ENCODE measurements around the gene GFOD1. TPM values are rescaled to one million over a fixed set of nuclear protein-coding genes. Genes with fewer than 3 reads are reported as not detected.

GFOD1 gene
- total RNA-seq, 1 donor from 2014 or later: 2.0 TPM

DNA sequence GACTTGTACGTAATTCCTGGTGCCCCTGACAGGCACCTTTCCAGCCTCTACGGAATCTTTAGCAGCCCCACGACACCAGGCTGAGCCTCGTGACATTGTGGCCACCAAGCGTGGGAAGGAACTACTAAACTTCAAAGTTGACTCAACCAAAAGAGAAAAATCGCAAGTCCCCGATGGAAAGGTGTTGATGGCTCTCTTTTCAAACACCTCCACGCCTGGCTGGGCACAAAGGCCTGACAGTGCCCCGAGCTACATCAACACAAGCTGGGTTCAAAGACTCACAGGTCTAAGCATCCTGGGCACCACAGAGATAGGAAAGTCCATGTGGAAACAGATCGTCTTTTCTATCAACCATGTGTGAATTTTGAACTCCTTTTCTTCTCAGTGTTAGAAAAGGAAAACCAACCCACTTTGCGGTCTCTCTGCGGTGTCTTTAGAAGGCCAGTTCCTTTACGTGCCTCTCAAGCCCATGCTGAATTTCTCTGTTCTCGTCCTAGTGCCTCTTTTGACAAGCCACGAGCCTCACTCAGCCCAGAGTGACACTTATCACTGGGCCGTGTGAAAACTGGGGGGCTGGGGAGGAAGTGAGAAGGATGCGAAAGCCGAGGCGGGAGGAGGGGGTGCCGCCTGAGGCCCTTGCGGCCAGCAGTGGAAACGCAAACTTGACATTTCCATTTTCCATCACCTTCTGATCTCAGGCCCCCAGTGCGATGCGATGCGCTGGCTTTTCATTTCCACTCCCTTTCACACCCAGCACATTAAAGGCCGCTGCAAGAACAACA is 59.4 kb downstream of the GFOD1 start:
- H3K9me3 Mint-ChIP-seq (ENCODE audit: low read depth): no peaks in the 10 kb centered on the region
- no peaks in the 10 kb centered on the region for H3K36me3 Mint-ChIP-seq (ENCODE audit: low read depth)
- DNase-seq (ENCODE audit: low spot score): no peak
- H3K27me3 Mint-ChIP-seq (ENCODE audit: low read depth): no peaks in the 10 kb centered on the region
- H3K4me1 Mint-ChIP-seq (ENCODE audit: low read depth): peaks cover 26% of the 10 kb centered on the region
- H3K4me3 Mint-ChIP-seq (ENCODE audit: unreplicated experiment): no peak overlapping the region
- TF ChIP-seq CTCF (IDR thresholded peaks at IDR 0.05): no peak
- H3K27ac Mint-ChIP-seq (ENCODE audit: unreplicated experiment): no peak overlapping the region

- Mint-ChIP-seq H3K27ac (ENCODE audit: unreplicated experiment) (no peak overlapping the region), H3K36me3 (ENCODE audit: low read depth) (no peaks in the 10 kb centered on the region), H3K27me3 (ENCODE audit: low read depth) (no peaks in the 10 kb centered on the region), H3K4me3 (ENCODE audit: unreplicated experiment) (no peak overlapping the region), H3K9me3 (ENCODE audit: low read depth) (no peaks in the 10 kb centered on the region), H3K4me1 (ENCODE audit: low read depth) (peaks cover 32% of the 10 kb centered on the region)
- TF ChIP-seq CTCF (IDR thresholded peaks at IDR 0.05): no peak
- DNase-seq (ENCODE audit: low spot score): no peak
Observed at GRCh38 chr6:13427316-13427715, 60.1 kb downstream of the GFOD1 start.

GRCh38 chr6:13425943-13426931 is 61.2 kb downstream of the GFOD1 start:
- Mint-ChIP-seq H3K36me3 (ENCODE audit: low read depth) (no peaks in the 10 kb centered on the region), H3K9me3 (ENCODE audit: low read depth) (no peaks in the 10 kb centered on the region), H3K4me3 (ENCODE audit: unreplicated experiment) (no peak overlapping the region), H3K4me1 (ENCODE audit: low read depth) (peaks cover 39% of the 10 kb centered on the region), H3K27ac (ENCODE audit: unreplicated experiment) (peak overlapping the region; percentile 45), H3K27me3 (ENCODE audit: low read depth) (no peaks in the 10 kb centered on the region)
- no peak for DNase-seq (ENCODE audit: low spot score)
- no peak for TF ChIP-seq CTCF (IDR thresholded peaks at IDR 0.05)

GRCh38 chr6:13425270-13425873 is 62.0 kb downstream of the GFOD1 start:
- peaks cover 47% of the 10 kb centered on the region for H3K4me1 Mint-ChIP-seq (ENCODE audit: low read depth)

More at GRCh38 chr6:13425270-13425873, 62.0 kb downstream of the GFOD1 start:
- no peak for TF ChIP-seq CTCF (IDR thresholded peaks at IDR 0.05)
- H3K4me3 Mint-ChIP-seq (ENCODE audit: unreplicated experiment): no peak overlapping the region
- H3K27ac Mint-ChIP-seq (ENCODE audit: unreplicated experiment): no peak overlapping the region
- no peaks in the 10 kb centered on the region for H3K9me3 Mint-ChIP-seq (ENCODE audit: low read depth)
- H3K36me3 Mint-ChIP-seq (ENCODE audit: low read depth): no peaks in the 10 kb centered on the region
- DNase-seq (ENCODE audit: low spot score): no peak
- H3K27me3 Mint-ChIP-seq (ENCODE audit: low read depth): no peaks in the 10 kb centered on the region

Data from chondrocyte (in vitro differentiated cells).